NCI-H526 treated with DMSO at 0.1 percent for 48 hours (cell line): ENCODE measurements around the gene SNRPB2.
A peak's percentile ranks its signal among the peaks of the same experiment; 100 is the strongest.

ENCODE experiments used
- DNase-seq: peaks from one replicate; lab custom pipeline; 2025; lab: John Stamatoyannopoulos, UW

The SNRPB2 gene

DNA sequence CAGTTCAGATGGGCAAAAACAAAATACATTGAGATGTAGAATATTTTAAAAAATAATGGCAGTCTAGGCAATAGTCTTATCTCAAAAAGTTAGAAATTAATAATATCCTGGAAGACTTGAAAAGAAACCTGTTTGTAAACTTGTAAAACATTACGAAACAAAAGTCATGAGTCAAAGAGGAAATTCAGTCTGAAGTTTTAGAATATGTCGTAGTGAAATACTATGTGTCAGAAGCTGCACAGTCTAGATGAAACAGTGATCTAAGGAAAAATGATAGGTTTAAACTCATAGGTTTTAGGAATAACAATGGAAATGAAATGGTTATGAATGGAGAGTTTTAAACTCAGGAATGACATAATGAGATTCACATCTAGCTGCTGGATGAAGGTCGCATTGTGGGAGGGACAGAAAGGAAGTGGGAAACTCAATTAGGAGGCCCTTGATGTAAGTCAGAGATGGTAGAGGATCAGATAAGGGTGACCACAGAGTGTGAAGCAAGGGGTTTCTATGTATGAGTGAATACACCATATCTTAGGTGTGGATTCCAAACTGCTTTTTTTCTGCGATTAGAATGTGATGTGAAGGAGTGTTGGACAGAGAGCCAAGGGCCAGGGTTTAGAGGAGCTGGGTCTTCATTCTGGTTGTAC lies 2.8 kb downstream of the SNRPB2 start:
- DNase-seq: no peak

- DNase-seq: no peak
Observed at GRCh38 chr20:16740365-16741072, 10.7 kb downstream of the SNRPB2 start.

- DNase-seq: no peak
Observed at GRCh38 chr20:16744178-16744807, 14.5 kb downstream of the SNRPB2 start.

DNA sequence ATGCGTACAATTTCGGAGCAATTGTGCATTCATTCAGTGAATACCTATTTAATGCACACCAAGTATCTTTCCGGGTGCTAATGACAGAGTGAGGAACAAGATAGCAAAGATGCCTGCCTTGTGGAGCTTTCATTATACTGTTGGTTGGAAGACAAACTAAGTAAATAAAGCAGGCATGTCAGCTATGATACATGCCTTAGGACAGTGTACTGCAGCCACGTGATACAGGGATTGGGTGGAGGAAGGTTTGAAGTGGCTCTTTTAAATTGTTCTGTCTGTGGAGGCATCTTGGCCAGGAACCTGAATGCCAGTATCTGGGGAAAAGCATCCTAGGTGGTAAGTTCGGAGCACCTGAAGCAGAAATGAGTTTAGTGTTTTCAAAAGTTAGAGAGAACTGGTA lies 15.4 kb downstream of the SNRPB2 start:
- DNase-seq: no peak

DNA sequence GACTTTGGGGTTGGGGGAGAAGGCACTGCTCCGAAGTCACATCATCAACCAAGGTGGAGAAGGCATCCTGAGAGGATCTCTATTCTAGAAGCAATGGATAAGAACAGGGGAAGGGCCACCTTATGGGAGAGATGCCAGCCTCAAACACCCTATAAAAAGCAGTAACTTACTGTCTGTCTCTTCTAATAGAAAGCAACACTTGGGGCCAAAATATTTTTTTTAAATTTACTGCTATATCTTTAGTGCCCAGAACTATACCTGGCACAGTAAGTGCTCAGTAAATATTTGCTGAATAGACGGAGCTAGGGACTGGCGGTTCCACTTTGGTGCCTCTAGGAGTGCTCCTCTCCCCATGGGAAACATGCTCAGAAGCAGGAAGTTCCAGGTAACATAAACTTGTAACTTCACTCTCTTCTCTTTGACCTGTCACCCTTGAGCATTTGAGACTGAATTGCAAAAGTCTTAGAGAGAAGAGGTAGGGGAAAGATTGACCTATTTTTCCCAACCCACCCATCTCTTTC lies 17.5 kb downstream of the SNRPB2 start:
- no peak for DNase-seq

- DNase-seq: no peak
Observed at GRCh38 chr20:16748308-16748900, 18.6 kb downstream of the SNRPB2 start, which contains the start of gene OTOR. OTOR (plus strand) TSS chr20:16748358; CDS start chr20:16748402, 44 bp downstream.

DNA sequence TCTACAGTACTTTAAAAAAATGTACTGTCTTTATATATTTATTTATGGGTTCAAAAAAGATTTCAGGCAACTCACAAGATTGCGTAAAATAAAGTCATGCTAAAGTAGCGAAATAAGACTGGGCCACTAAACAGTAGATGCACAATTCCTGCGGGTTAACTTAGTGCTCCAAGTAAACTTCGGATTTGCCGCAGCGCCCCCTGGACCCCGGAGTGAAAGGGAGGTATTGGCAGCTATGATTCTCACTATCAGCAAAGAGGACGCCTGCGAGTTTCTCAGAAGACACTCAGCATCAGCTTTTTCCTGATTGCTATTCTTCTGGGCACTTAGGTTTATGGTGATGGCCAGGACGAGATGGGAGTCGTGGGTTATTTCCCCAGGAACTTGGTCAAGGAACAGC lies 19.7 kb downstream of the SNRPB2 start:
- no peak for DNase-seq

DNA sequence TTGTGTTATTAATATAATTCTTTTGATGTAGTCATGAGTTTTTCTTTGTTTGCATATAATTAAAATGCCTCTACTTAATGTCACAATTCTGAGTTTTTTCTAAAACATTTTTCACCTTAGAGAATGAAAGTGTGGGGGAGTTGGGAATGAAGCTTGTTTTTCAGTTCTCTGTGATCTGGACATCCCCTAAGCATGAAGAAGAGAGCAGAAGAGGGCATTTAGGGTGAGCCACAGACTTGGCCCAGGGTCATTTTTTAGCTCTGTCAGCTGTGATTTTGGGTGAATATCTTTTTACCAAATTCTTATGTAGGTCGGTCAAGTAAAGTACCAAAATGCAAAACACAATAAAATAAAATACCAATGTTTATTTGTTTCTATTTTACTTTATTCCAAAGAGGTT lies 22.3 kb downstream of the SNRPB2 start:
- no peak for DNase-seq

DNA sequence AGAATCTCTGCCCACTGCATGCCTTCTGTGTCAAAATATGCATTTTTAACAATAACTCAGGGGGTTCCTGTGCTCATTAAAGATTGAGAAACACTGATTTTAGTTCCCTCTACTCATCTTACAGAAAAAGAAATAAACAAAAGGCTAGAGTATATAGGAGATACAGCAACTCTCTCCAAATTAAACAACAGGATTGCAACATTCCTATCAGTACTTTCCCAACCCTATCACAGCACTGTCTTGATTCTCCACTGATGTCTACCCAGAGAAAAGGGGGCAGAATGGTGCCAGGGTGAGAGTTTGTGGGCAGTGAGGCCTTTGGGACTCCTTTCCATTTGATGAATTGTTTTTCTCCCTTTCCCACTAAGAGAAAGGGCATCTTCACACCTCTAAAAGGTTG lies 23.1 kb downstream of the SNRPB2 start:
- no peak for DNase-seq

GRCh38 chr20:16758454-16759180 lies 28.8 kb downstream of the SNRPB2 start:
- DNase-seq: no peak

GRCh38 chr20:16759181-16759563 lies 29.3 kb downstream of the SNRPB2 start:
- DNase-seq: no peak

GRCh38 chr20:16760431-16761304 lies 30.8 kb downstream of the SNRPB2 start:
- no peak for DNase-seq

DNA sequence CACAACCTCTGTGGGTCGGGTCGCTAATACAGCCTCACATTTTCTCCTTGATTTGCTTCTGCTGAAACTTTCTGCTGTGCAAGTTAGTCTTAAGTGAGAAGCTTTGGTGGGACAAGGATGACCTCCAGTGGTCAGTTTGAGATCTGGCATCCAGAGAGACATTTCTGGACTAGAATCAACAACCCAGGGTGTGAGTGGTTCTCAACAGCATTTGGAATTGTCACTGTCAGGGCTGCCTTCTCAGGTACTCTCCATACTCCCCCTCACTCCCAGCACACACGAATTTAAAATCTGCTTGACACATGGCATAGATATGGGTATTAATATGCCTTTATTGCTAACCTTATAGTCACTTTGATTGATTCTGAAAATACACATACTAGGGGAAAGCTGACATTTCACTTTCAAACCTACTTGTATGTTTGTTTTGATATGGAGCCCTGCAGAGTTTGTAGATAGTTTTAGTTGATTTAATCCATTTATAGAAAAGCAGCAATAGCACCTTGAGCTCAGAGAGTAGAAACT lies 31.5 kb downstream of the SNRPB2 start:
- peak; percentile 46 for DNase-seq

DNA sequence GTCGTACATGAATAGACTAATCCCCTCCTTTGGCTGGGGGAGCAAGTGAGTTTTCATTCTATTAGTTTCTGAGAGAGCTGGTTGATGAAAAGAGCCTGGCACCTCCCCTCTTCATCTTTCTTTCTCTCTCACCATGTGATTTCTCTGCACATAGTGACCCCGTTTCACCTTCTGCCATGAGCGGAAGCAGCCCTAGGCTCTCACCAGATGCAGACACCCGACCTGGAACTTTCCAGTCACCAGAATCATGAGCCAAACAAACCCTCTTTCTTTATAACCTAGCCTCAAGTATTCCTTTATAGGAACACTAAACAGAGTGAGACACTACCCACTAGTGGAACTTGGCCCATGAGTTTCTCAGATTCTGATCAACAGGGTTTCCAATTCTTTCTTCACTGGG lies 34.7 kb downstream of the SNRPB2 start:
- DNase-seq: no peak

- no peak for DNase-seq
Observed at GRCh38 chr20:16771213-16771612, 41.4 kb downstream of the SNRPB2 start.

GRCh38 chr20:16775961-16776360 lies 46.1 kb downstream of the SNRPB2 start:
- no peak for DNase-seq

DNA sequence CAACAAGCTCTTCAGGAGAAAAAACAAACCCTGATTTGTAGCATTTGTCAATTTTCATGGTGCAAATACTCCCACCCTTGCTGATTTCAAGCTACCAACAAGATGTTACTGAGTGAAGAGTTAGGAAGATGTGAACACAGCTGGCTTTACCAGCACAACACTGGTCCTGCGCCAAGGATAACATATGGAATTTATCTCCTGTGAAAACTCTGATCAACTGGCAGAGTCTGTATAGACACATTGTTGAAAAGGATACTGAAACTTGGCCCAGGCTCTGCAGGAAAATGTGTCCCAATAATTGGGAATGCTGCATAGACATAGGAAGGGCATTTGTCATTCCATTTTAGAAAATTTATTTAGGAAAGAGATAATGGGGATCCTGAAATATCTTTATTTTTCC lies 47.3 kb downstream of the SNRPB2 start:
- no peak for DNase-seq

DNA sequence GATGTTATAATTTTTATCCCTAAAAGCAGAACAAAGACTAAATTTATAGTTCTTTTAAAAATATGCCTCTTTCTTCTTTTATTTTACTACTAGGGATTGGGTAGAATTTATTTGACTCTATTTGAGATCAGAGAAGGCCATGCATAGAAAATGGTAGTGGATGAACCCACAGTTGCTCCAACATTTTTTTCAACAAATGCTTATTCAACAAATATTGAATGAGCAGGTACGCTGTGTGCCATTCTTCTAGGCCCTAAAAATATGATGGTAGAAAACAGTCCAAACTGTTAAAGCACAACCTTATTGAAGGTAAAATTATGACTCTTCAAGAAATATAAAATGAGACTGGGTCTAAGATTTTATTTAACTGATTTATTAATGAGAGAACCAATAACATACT lies 48.3 kb downstream of the SNRPB2 start:
- no peak for DNase-seq

DNA sequence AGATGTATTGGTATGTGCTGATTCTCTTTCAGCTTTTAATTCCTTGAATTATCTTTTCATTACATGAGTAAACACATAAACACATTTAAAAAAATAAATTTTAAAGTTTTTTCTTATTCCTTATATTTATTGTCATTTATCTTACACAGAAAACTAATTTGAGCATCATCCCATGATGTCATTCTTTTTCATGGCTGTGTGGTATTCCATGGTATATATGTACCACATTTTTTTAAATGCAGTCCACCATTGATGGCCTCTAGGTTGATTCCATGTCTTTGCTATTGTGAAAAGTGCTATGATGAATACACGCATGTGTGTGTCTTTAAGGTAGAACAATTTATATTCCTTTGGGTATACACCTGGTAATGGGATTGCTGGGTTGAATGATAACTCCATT lies 51.7 kb downstream of the SNRPB2 start:
- DNase-seq: no peak

- no peak for DNase-seq
Observed at GRCh38 chr20:16785226-16785625, 55.4 kb downstream of the SNRPB2 start.
